Dendritic cell treated with granulocyte-macrophage colony-stimulating factor and Interleukin-4, amounts not matched to agents 40 ng/mL and 50 ng/mL, for 4 days (primary cell): Measurements from ENCODE around the gene OST4.
"Not testable (repeated sequence)": the region's sequence is repeated elsewhere in the genome, so short reads cannot be mapped to it uniquely, and the experiment has no call there.

Experiments
- H3K27ac Mint-ChIP-seq: one replicate; pipeline ENCODE4 v1.8.0; 2022; ENCODE audit warnings: mild to moderate bottlenecking, mixed read lengths
- H3K27me3 Mint-ChIP-seq: one replicate; pipeline ENCODE4 v1.8.0; 2022; ENCODE audit warnings: mild to moderate bottlenecking, mixed read lengths
- H3K36me3 Mint-ChIP-seq: one replicate; pipeline ENCODE4 v1.8.0; 2022; ENCODE audit warnings: low read depth, mixed read lengths
- H3K4me1 Mint-ChIP-seq: one replicate; pipeline ENCODE4 v1.8.0; 2022; ENCODE audit warnings: low read depth, mixed read lengths
- H3K4me3 Mint-ChIP-seq: one replicate; pipeline ENCODE4 v1.8.0; 2022; ENCODE audit warnings: mild to moderate bottlenecking, moderate library complexity, mixed read lengths
- H3K9me3 Mint-ChIP-seq: one replicate; pipeline ENCODE4 v1.8.0; 2022; ENCODE audit warnings: mixed read lengths
- intact Hi-C: fragments of 100-400 bp; cut with micrococcal nuclease; formaldehyde crosslinking; loops from one replicate; pipeline ENCODE4 v1.15.0; 2022

OST4 gene

GRCh38 chr2:27071277-27071989, at the start of gene OST4:
TSS of gene OST4 (minus strand) at chr2:27071654.
- H3K4me1 Mint-ChIP-seq = peaks cover 70% of the 10 kb centered on the region
- intact Hi-C loops = loop anchor here (1.0 to 5.0 kb wide), 2 partner anchors 10 to 39 kb away; partner anchors contain the start of gene TMEM214
- H3K9me3 Mint-ChIP-seq = no peaks in the 10 kb centered on the region
- peak within 1 kb of the TSS; percentile 91 for H3K4me3 Mint-ChIP-seq
- H3K36me3 Mint-ChIP-seq = peaks cover 43% of the 10 kb centered on the region
- no peaks in the 10 kb centered on the region for H3K27me3 Mint-ChIP-seq
- peak within 1 kb of the TSS; percentile 86 for H3K27ac Mint-ChIP-seq

DNA sequence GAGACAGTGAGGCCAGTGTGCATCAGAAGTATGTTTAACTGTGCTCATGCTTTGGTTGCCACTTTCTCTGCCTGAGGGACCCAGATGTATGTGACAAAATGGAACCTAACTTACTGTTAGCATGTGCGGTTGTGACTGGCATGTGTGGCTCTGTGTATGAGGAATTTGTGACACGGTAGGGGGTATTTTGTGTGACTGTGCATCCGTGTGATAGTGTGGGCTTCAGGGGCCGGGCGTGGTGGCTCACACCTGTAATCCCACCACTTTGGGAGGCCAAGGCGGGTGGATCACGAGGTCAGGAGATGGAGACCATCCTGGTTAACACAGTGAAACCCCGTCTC, 47.8 kb upstream of the OST4 start:
- H3K27ac Mint-ChIP-seq, H3K4me3 Mint-ChIP-seq, H3K36me3 Mint-ChIP-seq, intact Hi-C loops, H3K9me3 Mint-ChIP-seq: not testable (repeated sequence)
- Mint-ChIP-seq H3K4me1 (peaks cover 36% of the 10 kb centered on the region), H3K27me3 (peaks cover 33% of the 10 kb centered on the region)

DNA sequence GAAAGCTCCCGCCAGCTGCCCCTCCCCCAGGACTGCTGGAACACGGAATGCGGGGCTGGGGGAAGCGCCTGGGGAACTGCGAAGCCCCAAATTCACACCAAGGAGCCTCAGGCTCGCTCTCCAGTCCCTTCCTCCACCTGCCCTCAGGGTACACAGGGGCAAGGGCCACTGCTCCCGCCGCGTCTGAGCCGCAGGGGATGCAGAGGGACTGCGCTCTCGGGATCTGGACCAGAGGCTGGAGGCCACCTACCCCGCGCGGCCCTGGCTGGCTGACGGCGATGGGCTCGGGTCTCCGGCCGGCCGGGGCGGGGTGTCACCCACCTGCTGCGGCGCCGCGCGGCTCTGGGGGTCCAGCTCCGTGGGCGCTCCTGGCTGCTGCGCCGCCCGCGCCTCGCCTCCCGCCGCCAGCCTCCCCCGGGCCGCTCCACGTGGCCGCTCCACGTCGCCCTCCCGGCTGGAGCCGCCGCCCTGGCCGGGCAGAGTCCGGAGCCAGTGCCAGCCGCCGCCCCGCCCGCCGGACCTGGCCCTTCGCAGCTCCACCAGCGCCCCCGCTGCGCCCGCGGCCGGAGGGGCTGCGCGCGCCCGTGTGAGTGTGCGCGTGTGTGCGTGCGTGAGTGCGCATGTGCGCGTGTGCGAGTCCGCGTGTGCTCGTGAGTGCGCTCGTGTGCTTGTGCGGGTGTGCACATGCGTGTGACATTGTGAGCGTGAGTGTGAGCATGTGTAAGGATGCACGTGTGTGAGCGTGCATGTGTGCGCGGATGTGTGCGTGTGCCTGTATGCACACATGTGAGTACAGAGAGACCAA, 47.3 kb upstream of the OST4 start, which contains the start of gene CGREF1:
CGREF1 (minus strand) TSS at position 604 of the 805 bp plus-strand sequence. CDS start 14,762 bp downstream, outside the sequence.
- no peak within 1 kb of the TSS for H3K27ac Mint-ChIP-seq
- H3K4me1 Mint-ChIP-seq = peaks cover 36% of the 10 kb centered on the region
- no peaks in the 10 kb centered on the region for H3K9me3 Mint-ChIP-seq
- no peaks in the 10 kb centered on the region for H3K36me3 Mint-ChIP-seq
- H3K4me3 Mint-ChIP-seq = peak within 1 kb of the TSS; percentile 60
- H3K27me3 Mint-ChIP-seq = peaks cover 33% of the 10 kb centered on the region
- intact Hi-C loops = no loop called here

DNA sequence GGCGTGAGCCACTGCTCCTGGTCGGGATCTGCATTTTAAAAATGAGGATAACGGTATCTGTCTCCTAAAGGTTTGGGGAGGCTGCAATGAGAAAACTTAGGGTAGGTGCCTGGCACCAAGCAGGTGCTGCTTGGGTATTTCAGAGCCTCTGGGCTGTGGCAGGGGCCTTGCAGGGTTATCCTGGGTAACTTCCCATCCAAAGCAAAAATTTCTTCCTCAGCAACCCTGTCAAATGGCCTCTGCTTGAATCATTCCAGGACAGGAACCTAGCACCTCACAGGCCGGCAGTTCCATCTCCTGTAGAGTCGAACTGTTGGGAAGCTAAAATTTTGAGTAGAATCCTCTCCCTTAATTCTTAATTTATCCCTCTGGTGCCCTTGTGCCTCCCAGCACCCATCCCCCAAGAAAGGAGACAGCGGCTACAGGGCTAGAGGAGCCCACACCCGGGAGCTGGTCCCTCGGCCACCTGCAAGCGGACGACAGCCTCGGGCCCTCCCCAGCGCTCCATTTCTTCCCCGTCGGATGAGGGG, 46.6 kb upstream of the OST4 start:
- peaks cover 32% of the 10 kb centered on the region for H3K4me1 Mint-ChIP-seq
- peaks cover 33% of the 10 kb centered on the region for H3K27me3 Mint-ChIP-seq
- intact Hi-C loops = no loop called here
- no peaks in the 10 kb centered on the region for H3K36me3 Mint-ChIP-seq
- H3K9me3 Mint-ChIP-seq = no peaks in the 10 kb centered on the region
- no peak overlapping the region for H3K27ac Mint-ChIP-seq
- no peak overlapping the region for H3K4me3 Mint-ChIP-seq

DNA sequence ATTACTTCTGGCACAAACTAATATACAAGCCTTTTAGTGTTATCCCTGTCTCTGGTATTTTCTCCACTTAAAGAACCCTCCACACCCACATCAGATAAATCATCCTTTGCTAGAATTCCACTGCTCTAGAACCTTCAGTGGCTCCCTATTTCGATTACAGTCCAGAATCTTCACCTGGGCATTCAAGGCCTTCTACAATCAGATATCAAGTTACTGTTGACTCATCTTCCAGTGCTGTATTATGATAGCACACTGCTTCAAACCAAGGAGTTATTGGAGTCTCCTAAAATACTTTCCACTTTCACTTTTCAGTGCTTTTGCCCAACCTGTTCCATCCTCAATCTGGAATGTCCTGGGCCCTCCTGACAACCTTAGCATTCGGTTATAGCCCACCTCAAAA, 44.1 kb upstream of the OST4 start:
- Mint-ChIP-seq H3K27ac (no peak overlapping the region), H3K36me3 (no peaks in the 10 kb centered on the region), H3K4me1 (peaks cover 15% of the 10 kb centered on the region), H3K4me3 (no peak overlapping the region), H3K27me3 (peaks cover 30% of the 10 kb centered on the region), H3K9me3 (no peaks in the 10 kb centered on the region)
- intact Hi-C loops = no loop called here

- H3K9me3 Mint-ChIP-seq, H3K27me3 Mint-ChIP-seq, H3K4me3 Mint-ChIP-seq, H3K4me1 Mint-ChIP-seq, H3K36me3 Mint-ChIP-seq, H3K27ac Mint-ChIP-seq: not testable (repeated sequence)
- intact Hi-C loops = loop anchor here (2.0 kb wide), 1 partner anchor 75 kb away; no protein-coding TSS in a partner anchor
Observed at GRCh38 chr2:27111392-27112078, 40.1 kb upstream of the OST4 start.

DNA sequence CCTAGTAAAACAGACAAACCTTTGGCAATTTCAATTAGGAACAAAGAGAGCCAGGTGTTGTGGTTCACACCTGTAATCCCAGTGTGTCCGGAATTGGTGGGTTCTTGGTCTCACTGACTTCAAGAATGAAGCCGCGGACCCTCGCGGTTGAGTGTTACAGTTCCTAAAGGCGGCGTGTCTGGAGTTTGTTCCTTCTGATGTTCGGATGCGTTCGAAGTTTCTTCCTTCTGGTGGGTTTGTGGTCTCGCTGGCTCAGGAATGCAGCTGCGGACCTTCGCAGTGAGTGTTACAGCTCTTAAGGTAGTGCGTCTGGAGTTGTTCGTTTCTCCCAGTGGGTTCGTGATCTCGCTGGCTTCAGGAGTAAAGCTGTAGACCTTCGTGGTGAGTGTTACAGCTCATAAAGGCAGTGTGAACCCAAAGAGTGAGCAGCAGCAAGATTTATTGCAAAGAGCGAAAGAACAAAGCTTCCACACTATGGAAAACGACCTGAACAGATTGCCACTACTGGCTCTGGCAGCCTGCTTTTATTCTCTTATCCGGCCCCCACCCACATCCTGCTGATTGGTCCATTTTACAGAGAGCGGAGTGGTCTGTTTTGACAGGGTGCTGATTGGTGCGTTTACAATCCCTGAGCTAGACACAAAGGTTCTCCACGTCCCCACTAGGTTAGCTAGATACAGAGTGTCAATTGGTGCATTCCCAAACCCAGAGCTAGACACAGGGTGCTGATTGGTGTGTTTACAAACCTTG, 39.3 kb upstream of the OST4 start:
- H3K36me3 Mint-ChIP-seq, H3K4me3 Mint-ChIP-seq, H3K27me3 Mint-ChIP-seq, H3K27ac Mint-ChIP-seq, intact Hi-C loops, H3K9me3 Mint-ChIP-seq, H3K4me1 Mint-ChIP-seq: not testable (repeated sequence)

DNA sequence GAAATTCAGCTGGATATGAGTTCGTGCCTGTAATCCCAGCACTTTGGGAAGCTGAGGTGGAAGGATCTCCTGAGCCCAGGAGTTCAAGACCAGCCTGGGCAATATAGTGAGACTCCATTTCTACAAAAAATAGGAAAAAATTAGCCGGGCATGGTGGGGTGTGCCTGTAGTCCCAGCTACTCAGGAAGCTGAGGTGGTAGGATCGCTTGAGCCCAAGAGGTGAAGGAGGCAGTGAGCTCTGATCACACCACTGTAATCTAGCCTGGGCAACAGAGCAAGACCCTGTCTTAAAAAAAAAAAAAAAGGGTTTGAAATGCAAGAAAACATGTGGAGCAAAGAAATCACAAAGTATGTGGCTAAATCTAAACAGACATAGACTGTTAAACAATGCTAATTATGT, 37.6 kb upstream of the OST4 start:
- H3K27ac Mint-ChIP-seq = no peak overlapping the region
- no peaks in the 10 kb centered on the region for H3K9me3 Mint-ChIP-seq
- intact Hi-C loops = no loop called here
- no peaks in the 10 kb centered on the region for H3K36me3 Mint-ChIP-seq
- H3K4me1 Mint-ChIP-seq = no peaks in the 10 kb centered on the region
- H3K4me3 Mint-ChIP-seq = no peak overlapping the region
- peaks cover 1% of the 10 kb centered on the region for H3K27me3 Mint-ChIP-seq

DNA sequence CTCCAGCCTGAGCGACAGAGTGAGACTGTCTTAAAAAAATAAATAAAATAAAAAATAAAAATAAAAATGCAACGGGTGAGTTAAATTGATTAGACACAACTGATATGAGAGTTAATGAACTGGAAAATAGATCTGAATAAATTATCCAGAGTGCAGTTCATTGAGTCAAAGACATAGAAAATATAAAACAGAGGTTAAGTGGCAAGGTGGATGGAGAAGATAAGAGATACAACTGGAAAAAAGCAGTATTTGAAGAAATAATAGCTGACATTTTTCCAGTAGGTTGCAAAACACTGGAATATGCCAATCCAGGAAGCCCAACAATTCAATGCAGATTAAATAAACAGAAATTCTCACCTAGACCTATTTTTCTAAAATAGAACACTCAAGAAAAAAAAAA, 36.8 kb upstream of the OST4 start:
- H3K27me3 Mint-ChIP-seq = peaks cover 1% of the 10 kb centered on the region

GRCh38 chr2:27105981-27106380, 34.5 kb upstream of the OST4 start:
- Mint-ChIP-seq H3K36me3 (no peaks in the 10 kb centered on the region), H3K4me1 (no peaks in the 10 kb centered on the region), H3K27ac (no peak overlapping the region), H3K4me3 (no peak overlapping the region), H3K27me3 (peaks cover 1% of the 10 kb centered on the region), H3K9me3 (no peaks in the 10 kb centered on the region)
- intact Hi-C loops = no loop called here

More for the DNA sequence above, 36.8 kb upstream of the OST4 start:
- Mint-ChIP-seq H3K9me3 (no peaks in the 10 kb centered on the region), H3K27ac (no peak overlapping the region), H3K36me3 (no peaks in the 10 kb centered on the region), H3K4me3 (no peak overlapping the region), H3K4me1 (no peaks in the 10 kb centered on the region)
- intact Hi-C loops = no loop called here

DNA sequence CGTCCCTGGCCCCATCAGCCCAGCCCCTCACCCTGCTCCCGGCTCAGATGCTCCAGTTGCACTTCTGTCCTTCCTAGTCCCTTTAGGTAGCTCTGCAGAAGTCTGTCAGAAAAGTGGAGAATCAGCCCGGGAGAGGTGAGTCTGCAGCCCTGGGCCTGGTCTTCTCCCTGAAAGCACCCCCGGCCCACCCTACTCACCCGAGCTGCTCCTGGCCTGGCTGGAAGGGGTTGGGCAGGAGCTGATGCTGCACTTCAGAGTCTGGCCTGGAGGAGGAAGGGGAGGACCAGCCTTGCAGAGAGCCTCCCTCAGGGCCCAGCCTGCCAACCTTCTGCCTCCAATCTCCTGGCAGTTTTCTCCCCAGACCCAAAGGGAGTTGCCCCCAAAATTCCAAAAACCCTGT, 30.9 kb upstream of the OST4 start:
- H3K4me1 Mint-ChIP-seq = peaks cover 4% of the 10 kb centered on the region
- intact Hi-C loops = no loop called here

DNA sequence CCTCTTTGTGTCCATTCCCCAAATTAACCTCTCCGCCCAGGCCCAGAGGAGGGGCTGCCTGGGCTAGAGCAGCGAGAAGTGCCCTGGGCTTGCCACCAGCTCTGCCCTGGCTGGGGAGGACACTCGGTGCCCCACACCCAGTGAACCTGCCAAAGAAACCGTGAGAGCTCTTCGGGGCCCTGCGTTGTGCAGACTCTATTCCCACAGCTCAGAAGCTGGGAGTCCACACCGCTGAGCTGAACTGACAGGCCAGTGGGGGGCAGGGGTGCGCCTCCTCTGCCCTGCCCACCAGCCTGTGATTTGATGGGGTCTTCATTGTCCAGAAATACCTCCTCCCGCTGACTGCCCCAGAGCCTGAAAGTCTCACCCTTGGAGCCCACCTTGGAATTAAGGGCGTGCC, 28.6 kb upstream of the OST4 start:
- peaks cover 23% of the 10 kb centered on the region for H3K4me1 Mint-ChIP-seq
- no peaks in the 10 kb centered on the region for H3K9me3 Mint-ChIP-seq
- no peaks in the 10 kb centered on the region for H3K36me3 Mint-ChIP-seq
- no peak overlapping the region for H3K4me3 Mint-ChIP-seq
- H3K27ac Mint-ChIP-seq = no peak overlapping the region
- no peaks in the 10 kb centered on the region for H3K27me3 Mint-ChIP-seq
- intact Hi-C loops = no loop called here

More for the DNA sequence above, 30.9 kb upstream of the OST4 start:
- no peaks in the 10 kb centered on the region for H3K9me3 Mint-ChIP-seq
- H3K36me3 Mint-ChIP-seq = no peaks in the 10 kb centered on the region
- H3K27me3 Mint-ChIP-seq = peaks cover 1% of the 10 kb centered on the region
- H3K27ac Mint-ChIP-seq = no peak overlapping the region
- no peak overlapping the region for H3K4me3 Mint-ChIP-seq

DNA sequence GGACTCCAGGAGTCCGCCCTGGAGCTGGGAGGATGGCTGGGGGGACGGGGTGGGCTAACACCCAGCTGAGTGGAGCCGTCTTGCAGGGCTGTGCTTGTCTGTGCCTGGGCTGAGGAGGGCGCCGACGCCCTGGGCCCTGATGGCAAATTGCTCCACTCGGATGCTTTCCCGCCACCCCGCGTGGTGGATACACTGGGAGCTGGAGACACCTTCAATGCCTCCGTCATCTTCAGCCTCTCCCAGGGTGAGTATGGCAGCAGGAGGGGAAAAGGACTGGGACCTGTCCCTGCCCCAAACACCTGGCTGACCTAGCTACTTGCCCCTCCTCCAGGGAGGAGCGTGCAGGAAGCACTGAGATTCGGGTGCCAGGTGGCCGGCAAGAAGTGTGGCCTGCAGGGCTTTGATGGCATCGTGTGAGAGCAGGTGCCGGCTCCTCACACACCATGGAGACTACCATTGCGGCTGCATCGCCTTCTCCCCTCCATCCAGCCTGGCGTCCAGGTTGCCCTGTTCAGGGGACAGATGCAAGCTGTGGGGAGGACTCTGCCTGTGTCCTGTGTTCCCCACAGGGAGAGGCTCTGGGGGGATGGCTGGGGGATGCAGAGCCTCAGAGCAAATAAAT, 28.0 kb upstream of the OST4 start:
- intact Hi-C loops = no loop called here
- Mint-ChIP-seq H3K27ac (no peak overlapping the region), H3K27me3 (no peaks in the 10 kb centered on the region), H3K4me1 (peaks cover 23% of the 10 kb centered on the region), H3K9me3 (no peaks in the 10 kb centered on the region), H3K36me3 (no peaks in the 10 kb centered on the region), H3K4me3 (no peak overlapping the region)
